Prostate gland (tissue), 2 donors: Measurements from ENCODE around the gene ASTL. TPM values are rescaled to one million over a fixed set of nuclear protein-coding genes. Genes with fewer than 3 reads are reported as not detected.
A peak's percentile ranks its signal among the peaks of the same experiment; 100 is the strongest.

Experiments used
- DNase-seq: peaks from one replicate; pipeline ENCODE4 v3.0.0-alpha.2; 2019; ENCODE audit warnings: low spot score
- H3K27ac ChIP-seq, 2 donors: fragments of 200-600 bp; sonication (generic); 2 replicates each; pipeline ENCODE4 v1.5.1; 2017 to 2019
- H3K27me3 ChIP-seq: fragments of 200-600 bp; sonication (generic); replicated peaks from 2 replicates; pipeline ENCODE4 v1.5.1; 2019; ENCODE audit not compliant: insufficient read depth
- H3K36me3 ChIP-seq, 2 donors: fragments of 200-600 bp; sonication (generic); 1 replicate in 1 of 2; 2 replicates in 1 of 2; pipeline versions ENCODE4 v1.5.1 to v1.8.1; 2017 to 2019
- H3K4me1 ChIP-seq: fragments of 200-600 bp; sonication (generic); replicated peaks from 2 replicates; pipeline ENCODE4 v1.5.1; 2019
- H3K4me3 ChIP-seq, 2 donors: fragments of 200-600 bp; sonication (generic); 2 replicates each; pipeline ENCODE4 v1.5.1; 2017 to 2019
- H3K9me3 ChIP-seq: fragments of 200-600 bp; sonication (generic); 2 replicates; pipeline ENCODE4 v1.5.1; 2017
- CTCF ChIP-seq, 4 experiments: fragments of 200-600 bp in 2 of 4; fragments of 450-650 bp in 2 of 4; sonication (generic) in 2 of 4; IDR thresholded peaks; 1 replicate in 3 of 4; 2 replicates in 1 of 4; pipeline ENCODE4 v1.5.1; 2016 to 2019; ENCODE audit warnings: antibody characterized with exemption in 4 of 4, mild to moderate bottlenecking in 2 of 4, moderate library complexity in 2 of 4
- POLR2A ChIP-seq: fragments of 450-650 bp; IDR thresholded peaks from one replicate; pipeline ENCODE4 v1.6.1; 2016; ENCODE audit warnings: antibody characterized with exemption, mild to moderate bottlenecking
- POLR2AphosphoS5 ChIP-seq: sonication (generic); formaldehyde crosslinking; IDR thresholded peaks from one replicate; pipeline ENCODE4 v1.6.1; 2017; ENCODE audit warnings: antibody characterized with exemption
- WGBS: methylation state at CpG from one replicate; pipeline ENCODE4 v1.1.5; 2018; 5-methylcytosine and 5-hydroxymethylcytosine counted together
- intact Hi-C: fragments of 100-400 bp; cut with DNase I; formaldehyde crosslinking; loops from one replicate; pipeline ENCODE4 v1.14.2; 2022
- total RNA-seq, 2 donors: library from RNA; depleted of rRNA; stranded (reverse); fragments of >200 nt; gene quantifications; one replicate each; pipeline ENCODE4 v1.1.0, GENCODE V29; 2016

ASTL gene
- total RNA-seq = under 1 TPM in 1 of 2 donors, not detected in 1; 0.57 TPM

- Histone ChIP-seq H3K9me3 (no peaks in the 10 kb centered on the region), H3K4me1 (no peaks in the 10 kb centered on the region), H3K4me3 (no peak within 1 kb of the TSS), H3K36me3 (no peaks in the 10 kb centered on the region), H3K27ac (no peak within 1 kb of the TSS), H3K27me3 (no peaks in the 10 kb centered on the region)
- no peak for DNase-seq
- WGBS = 11% methylated on average over 17 of the region's 17 CpGs
- intact Hi-C loops = loop anchor here (5.0 kb wide), 2 partner anchors 34 to 124 kb away; no protein-coding TSS in a partner anchor
- TF ChIP-seq CTCF (IDR thresholded peaks at IDR 0.05) (peak in 3 of 4 experiments; percentile 50 to 78 (median 60)), POLR2AphosphoS5 (peak; percentile 12), POLR2A (no peak)
Measured at GRCh38 chr2:96138179-96139145, at the start of gene ASTL. ASTL (minus strand) TSS chr2:96138502; CDS start chr2:96138436, 66 bp downstream.

- no peaks in the 10 kb centered on the region for H3K27me3 ChIP-seq
- H3K27ac ChIP-seq = no peak overlapping the region
- 72% methylated on average over 5 of the region's 5 CpGs for WGBS
- no peak for DNase-seq
- H3K4me1 ChIP-seq = no peaks in the 10 kb centered on the region
- intact Hi-C loops = no loop called here
- no peaks in the 10 kb centered on the region for H3K9me3 ChIP-seq
- H3K4me3 ChIP-seq = no peak overlapping the region
- peaks cover 0 to 12% of the 10 kb centered on the region in 2 donors for H3K36me3 ChIP-seq
- TF ChIP-seq POLR2AphosphoS5 (no peak), POLR2A (no peak), CTCF (IDR thresholded peaks at IDR 0.05) (no peak)
Measured at GRCh38 chr2:96186562-96186961, 48.3 kb upstream of the ASTL start.

GRCh38 chr2:96185516-96185915 is 47.2 kb upstream of the ASTL start:
- no peaks in the 10 kb centered on the region for H3K4me1 ChIP-seq
- intact Hi-C loops = no loop called here
- H3K27me3 ChIP-seq = no peaks in the 10 kb centered on the region
- H3K4me3 ChIP-seq = no peak overlapping the region
- H3K36me3 ChIP-seq = peaks cover 0 to 12% of the 10 kb centered on the region in 2 donors
- no peak for DNase-seq
- 63% methylated on average over 1 of the region's 1 CpG for whole genome bisulfite sequencing
- no peaks in the 10 kb centered on the region for H3K9me3 ChIP-seq
- H3K27ac ChIP-seq = no peak overlapping the region
- TF ChIP-seq CTCF (IDR thresholded peaks at IDR 0.05) = no peak

- H3K36me3 ChIP-seq = peaks cover 0 to 12% of the 10 kb centered on the region in 2 donors
- H3K9me3 ChIP-seq = no peaks in the 10 kb centered on the region
- no peak overlapping the region for H3K4me3 ChIP-seq
- H3K27me3 ChIP-seq = no peaks in the 10 kb centered on the region
- WGBS = 76% methylated on average over 8 of the region's 8 CpGs
- DNase-seq = no peak
- TF ChIP-seq POLR2AphosphoS5 (no peak), POLR2A (no peak), CTCF (IDR thresholded peaks at IDR 0.05) (no peak)
- no peaks in the 10 kb centered on the region for H3K4me1 ChIP-seq
- intact Hi-C loops = no loop called here
- H3K27ac ChIP-seq = no peak overlapping the region
Measured at GRCh38 chr2:96184989-96185388, 46.7 kb upstream of the ASTL start.

GRCh38 chr2:96184188-96184587 is 45.9 kb upstream of the ASTL start:
- WGBS = 91% methylated on average over 8 of the region's 8 CpGs
- H3K27me3 ChIP-seq = no peaks in the 10 kb centered on the region
- no peak for TF ChIP-seq POLR2A
- no peak for TF ChIP-seq CTCF (IDR thresholded peaks at IDR 0.05)
- no peak for TF ChIP-seq POLR2AphosphoS5
- no peaks in the 10 kb centered on the region for H3K4me1 ChIP-seq
- H3K27ac ChIP-seq = no peak overlapping the region
- DNase-seq = no peak
- H3K4me3 ChIP-seq = no peak overlapping the region
- intact Hi-C loops = no loop called here
- peaks cover 0 to 12% of the 10 kb centered on the region in 2 donors for H3K36me3 ChIP-seq
- no peaks in the 10 kb centered on the region for H3K9me3 ChIP-seq
